ENCODE data around the gene PLP2.
"Not testable (repeated sequence)": the region's sequence is repeated elsewhere in the genome, so short reads cannot be mapped to it uniquely, and the experiment has no call there.

Gene PLP2

DNA sequence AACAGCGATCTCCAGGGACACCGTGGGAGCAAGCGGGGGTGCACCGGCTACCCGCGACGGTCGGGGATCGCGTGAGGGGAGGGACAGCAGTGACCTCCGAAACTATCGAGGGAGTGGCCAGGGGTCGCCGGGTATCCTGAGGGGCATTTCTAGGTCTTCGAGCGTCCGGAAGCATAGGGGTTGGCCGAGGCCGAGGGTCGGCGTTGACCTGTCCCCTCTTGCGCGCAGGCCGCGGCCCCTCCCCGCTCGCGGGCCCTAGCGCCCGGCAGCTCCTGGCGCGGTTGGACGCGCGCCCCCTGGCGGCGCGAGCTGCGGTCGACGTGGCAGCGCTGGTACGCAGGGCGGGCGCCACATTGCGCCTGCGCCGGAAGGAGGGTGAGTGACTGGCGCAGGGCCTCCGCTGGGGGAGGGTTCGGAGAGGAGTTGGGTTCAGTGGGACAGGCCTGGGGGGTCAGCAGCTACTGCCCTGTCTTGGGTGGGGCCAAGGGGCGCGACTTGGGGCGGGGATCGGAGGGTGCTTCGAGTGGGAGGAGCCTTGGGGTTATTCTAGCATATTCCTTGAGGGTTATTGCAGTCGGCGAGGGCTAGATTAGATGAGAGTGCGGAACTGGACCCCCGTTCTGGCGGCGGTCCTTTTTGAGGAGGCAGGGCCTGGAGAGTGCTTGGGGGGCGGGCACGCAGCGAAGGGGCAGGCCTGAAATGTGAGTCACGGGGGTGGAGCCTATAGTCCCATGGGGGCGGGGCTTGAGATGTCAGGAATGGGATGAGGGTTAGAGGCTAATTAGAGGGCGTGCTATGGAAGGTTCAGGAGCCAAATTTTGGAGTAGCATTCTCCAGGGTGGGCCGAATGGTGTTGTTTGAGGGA lies 7.9 kb upstream of the PLP2 start:
- DNase-seq (ENCODE audit: low read depth): no peak

DNA sequence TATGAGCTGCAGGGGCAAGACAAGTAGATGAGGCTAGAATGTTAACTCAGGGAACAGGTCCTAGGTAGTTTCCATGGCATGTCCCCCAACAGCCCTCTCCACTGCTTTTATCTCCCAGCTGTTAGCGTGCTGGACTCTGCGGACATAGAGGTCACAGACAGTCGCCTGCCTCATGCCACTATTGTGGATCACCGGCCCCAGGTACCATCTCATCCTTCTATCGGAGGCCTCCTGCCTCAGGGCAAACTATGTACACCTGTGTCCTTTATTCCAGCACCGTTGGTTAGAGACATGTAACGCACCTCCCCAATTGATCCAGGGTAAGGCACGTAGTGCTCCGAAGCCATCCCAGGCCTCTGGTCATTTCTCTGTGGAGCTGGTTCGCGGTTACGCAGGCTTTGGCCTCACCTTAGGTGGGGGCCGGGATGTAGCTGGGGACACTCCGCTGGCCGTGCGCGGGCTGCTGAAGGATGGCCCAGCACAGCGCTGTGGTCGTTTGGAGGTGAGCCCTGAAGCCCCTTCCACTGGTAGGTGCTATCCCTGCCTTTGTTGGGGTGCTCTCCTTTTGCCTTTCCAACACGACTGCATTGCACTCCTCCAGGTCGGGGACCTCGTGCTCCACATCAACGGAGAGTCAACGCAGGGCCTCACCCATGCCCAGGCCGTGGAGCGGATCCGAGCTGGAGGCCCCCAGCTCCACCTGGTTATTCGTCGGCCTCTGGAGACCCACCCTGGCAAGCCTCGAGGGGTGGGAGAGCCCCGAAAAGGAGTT lies 6.9 kb upstream of the PLP2 start:
- no peak for DNase-seq (ENCODE audit: low read depth)

DNA sequence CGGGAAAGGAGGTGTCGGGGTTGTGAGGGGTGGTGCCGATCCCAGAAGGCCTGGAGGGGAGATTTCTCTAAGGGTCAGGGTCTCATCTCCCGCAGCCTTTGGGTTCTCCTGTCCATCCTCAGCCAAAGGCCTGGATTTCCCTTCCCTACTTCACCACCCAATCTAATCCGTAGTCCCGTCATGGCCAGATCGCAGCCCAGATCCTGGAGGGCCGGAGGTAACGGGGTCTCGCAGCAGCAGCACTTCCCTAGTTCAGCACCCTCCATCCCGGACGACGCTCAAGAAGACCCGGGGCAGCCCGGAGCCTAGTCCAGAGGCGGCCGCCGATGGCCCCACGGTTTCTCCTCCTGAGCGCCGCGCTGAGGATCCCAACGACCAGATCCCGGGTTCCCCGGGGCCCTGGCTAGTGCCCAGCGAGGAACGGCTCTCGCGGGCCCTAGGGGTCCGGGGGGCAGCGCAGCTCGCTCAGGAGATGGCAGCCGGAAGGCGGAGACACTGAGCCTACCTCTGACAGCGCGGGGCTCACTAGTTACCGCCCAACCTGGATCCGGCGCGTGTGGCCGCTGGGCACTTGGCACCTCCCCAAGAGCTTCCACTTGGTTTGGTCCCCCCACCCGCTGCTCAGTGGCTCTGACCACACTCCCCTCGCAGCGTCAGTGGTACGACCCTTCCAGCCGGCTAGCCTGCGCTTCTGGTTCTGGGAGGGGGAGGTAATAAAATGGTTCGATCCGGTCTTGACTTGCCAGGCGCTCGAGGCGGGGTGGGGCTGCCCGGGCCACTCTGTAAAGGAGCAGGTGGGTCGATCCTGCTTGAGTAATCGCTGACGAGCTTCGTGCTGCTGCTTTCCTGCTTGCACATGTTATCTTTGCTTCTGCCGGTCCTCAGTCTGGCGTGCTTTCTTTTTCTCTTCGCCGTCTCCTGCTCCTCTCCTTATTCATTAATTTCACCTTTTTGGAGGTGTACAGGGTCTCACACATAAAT lies 5.5 kb upstream of the PLP2 start:
- DNase-seq (ENCODE audit: low read depth): no peak

DNA sequence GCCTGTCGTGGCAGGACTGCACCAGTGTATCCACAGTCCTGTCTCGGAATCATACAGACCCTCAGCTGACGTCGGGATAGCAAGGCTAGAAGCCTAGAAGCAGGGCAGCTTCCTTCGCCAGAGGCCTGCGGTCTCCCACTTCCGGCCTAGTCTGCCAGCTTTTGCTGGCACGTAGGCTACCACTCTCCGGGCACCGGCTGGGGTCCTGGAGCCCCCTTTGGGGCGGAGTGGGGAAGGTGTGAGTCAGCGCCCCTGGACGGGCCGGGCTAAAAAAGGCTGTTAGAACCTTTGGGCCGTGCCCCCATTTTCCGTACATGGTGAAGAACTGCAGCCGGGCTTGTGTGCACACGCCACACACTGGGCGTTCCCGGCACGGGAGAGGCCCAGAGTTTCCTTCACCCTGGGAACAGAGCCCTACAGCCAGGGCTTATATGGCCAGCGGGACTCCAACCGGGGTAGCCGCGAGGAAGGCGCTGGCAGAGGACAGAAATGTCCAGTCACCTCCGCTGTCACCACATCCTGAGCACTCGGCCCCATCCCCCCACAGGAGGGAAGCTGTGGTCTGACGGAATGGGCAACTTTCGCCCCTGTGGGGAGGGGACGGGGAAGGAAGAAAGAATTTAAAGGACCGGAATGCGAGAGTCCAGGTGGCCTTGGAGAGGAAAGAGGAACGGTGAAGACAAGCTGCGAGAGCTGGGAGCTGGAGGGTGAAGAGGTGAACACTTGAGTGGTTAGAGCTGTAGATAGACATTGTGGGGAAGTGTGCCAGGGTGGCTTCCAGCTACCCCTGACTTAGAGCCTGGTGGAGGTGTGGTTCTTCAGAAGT lies 4.6 kb upstream of the PLP2 start:
- DNase-seq (ENCODE audit: low read depth): no peak

DNA sequence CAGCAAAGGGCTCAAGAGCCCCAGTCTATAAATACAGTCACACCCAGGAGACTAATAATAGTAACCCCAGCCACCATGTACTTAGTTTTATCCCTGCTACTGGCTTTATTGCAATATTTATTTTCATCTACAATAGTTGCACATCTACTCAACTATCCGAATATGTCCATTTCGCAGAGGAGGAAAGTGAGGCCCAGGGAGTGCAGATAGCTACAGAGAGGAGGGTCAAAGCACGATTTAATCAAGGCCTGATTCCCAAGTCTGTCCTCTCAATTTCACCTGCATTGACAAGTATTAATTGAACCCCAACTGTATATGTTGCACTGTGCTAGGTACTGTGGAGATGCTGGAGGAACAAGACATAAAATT lies 4.0 kb upstream of the PLP2 start:
- no peak for DNase-seq (ENCODE audit: low read depth)

DNA sequence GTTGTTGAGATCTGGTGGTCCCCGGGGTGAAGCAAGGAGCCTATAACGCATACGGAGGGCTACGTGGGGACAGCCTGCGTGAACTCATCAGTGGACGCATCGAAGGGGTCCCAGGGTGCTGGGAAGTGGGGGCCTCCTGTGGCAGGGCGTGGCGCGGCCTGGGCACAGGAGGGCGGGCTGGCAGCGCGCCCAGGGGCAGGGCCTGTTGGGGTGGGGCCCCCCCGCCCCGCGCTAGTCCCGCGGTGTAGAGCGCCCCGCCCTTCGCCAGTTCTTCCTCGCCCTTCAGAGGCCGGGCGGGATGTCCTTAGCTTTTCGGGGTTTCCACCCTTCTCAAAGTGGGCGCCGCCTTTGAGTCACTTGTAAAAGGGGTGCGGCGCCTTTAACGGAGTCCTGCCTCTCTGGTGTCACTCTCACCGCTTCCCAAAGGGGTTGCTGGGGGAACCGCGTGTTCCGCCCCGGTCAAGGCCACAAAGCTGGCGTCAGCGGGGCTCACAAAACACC lies 632 bp downstream of the PLP2 start:
- DNase-seq (ENCODE audit: low read depth): no peak

DNA sequence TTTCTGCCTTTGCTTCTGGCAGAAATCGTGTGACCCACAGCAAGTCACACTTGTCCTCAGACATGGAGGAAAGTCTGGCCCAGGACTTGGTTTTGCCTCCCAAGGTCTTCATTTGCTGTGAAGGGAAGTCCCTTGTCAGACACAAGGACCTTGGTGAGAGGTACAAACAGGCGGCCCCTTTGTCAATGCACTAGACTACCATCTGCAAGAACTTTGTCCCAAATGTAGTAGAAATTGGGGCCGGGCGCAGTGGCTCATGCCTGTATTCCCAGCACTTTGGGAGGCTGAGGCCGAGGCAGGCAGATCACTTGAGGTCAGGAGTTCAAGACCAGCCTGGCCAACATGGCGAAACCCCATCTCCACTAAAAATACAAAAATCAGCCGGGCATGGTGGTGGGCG lies 1.8 kb downstream of the PLP2 start:
- DNase-seq (ENCODE audit: low read depth): not testable (repeated sequence)

DNA sequence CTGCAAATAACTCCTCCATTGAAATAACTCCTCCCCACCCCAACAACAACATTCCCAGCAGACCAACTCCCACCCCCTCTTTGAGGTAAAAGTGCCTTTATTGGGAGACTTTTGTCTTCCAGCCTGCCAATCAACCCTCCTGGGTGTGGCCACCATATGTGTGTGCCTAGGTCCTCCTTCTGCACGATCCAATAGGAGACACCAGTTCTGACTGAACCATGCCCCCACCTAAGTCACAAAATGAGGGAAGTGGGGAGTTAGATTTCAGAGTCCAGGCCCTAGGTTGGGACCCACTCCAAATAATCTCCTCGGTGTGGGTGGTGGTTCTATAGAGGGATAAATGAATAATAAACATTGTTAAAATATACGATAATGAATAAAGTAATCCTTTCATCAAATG lies 3.0 kb downstream of the PLP2 start:
- no peak for DNase-seq (ENCODE audit: low read depth)

DNA sequence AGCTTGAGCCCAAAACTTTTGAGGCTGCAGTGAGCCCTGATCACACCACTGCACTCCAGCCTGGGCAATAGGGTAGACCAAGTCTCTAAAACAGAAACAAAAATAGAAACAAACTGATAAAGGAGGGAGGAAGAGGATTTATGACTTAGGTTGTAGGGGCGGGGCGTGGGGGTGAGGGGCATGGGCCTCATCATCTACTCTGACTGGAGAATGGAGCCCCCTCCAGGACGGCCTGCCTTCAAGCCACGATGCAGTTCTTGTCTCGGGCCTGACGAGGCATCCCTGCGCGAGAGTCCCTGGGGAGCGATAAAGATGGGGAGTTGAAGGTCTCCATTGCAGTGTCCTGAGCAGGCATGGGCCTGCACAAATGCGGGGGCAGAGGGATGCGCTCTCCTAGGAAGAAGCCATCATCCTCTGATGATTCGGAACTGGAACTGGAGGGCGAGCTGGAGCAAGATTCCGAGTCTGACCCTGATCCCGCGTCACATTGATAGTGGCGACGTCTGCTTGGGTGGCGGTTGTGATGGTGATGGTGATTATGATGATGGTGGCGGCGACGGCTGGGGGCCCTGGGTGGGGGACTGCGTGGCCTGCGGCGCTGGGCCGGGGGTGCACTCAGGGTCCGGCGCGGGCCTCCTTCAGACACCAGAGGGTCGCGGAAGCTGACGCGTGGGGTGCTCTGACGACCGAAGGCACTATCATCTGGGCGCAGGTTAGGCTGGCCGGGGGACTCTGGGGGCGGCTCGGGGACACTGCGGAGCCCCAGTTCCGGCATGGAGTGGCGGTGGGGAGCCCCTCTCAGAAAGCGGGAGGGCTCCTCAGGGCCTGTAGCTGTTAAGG lies 4.0 kb downstream of the PLP2 start:
- no peak for DNase-seq (ENCODE audit: low read depth)

DNA sequence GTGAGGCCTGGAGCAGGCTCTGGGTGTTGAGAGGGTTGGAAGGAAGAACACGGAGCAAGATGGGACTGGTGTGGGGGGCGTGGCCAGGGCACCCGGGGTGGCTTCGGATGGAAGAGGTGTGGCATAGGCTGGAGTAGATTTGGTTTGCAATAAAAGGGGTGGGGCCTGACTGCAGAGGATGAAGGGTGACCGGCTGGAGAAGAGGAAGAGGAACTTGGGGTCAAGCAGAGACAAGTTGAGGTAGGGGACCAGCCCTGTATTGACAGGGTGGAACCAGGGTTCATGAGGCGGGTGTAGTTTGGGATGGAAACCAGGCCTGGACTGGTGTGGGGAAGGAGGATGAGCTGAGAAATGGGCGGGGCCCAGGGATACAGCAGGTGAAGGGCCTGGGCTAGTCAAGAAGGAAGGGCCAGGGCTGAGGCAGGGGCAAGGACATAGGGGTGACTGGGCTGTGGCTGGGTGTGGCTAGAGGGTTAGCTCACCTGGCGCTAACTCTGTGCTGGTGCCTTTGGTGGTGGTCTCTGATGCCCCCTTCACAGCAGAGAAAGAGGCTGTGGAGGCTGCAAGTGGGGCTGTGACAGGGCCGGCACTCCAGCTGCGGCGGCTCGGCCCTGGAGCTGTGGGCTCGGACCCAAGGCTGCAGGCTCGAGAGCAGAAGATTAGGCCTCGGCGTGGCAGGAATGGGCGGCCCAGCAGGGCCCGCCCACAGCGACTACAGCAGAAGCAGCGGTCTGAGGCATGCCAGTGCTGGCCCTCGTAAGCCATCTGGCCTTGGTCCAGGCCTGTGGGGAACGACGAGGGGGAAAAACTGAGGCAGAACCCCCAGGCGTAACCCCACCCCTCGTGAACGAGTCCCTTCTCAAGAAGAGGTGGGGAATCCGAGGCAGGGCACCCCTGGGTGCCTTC lies 5.0 kb downstream of the PLP2 start:
- DNase-seq (ENCODE audit: low read depth): no peak

DNA sequence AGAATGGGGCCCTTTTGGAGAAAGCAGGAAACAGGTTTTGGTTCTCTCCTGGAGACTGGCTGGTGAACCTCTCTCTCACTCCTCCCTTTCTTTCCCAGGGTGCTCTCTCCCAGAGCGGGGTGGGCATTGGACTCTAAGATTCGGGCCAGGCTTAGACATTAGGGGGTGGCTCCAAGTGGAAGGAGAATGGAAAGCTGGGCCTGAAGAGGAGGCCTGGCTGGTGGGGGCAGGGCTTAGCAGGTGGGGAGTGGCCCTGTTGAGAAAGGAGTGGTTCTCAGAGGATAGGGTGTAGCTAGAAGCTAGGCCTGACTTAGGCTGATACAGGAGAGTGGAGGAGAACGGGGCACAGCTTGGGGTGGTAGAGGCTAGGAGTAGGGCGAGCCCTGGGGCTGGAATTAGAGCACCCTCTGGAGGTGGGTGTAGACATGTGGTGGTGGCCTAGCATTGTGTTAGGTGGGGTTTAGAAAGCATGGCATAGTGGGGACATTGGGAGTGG lies 5.7 kb downstream of the PLP2 start:
- DNase-seq (ENCODE audit: low read depth): no peak

DNA sequence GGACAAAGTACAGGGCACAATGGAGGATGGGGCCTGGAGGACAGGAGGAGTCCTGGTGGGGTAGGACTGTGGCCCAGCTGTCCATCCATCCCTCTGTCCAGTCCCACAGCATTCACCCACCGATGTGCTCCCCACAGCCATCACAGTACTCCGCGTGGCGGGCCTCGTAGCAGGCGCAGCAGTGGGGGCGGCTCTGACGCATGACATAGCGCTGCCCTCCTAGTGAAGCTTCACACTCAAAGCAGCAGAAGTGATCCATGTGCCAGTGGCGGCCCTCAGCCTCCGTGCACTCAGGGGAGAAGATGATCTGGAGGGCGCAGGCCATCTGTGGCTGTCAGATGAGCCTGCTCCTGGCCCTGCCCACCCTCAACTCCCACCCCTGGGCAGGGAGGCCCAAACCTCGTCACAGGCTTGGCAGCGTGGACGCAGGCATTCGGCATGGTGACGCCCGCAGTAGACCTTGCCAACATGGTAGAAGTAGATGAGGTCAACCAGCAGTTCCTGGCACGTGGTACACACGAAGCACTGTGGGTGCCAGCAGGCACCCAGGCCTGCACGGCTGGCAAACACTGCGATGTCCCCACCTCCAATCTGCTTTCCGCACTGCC lies 6.3 kb downstream of the PLP2 start:
- no peak for DNase-seq (ENCODE audit: low read depth)

DNA sequence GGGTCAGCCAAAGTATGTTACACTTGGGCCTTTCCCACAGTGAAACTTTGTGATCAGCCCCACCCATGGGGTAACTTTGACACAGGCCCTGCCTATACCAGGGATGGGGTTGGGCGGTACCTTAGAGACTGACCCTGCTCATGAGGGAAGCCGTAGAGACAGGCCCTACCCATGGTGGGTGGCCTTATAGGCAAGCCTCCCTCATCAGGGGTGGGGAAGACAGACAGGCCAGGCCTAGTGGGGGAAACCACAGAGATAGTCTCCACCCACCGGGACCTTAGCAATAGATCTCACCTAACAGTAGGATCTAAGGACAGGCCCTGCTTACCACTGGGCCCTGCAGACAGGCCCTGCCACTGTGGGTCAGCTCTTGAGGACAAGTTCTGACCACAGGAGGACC lies 6.8 kb downstream of the PLP2 start:
- no peak for DNase-seq (ENCODE audit: low read depth)

DNA sequence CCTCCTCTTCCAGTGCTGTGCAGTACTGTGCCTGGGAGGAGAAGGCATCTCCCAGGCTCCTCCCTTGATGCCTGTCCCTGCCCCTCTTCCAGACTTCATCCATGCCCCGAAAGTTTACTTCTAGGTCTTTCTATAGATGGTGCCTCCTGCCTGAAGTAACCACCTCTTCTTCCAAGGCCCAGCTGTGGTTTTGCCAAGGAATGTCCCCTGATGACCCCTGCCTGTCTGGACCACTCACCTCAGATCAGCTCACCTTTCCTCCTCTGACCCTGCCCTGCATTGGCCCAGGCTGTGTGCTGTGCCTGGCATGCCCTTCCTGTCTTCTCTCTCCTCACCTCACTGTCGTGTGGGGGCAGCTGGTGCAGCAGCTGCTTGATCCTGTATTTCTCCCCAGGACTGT lies 7.7 kb downstream of the PLP2 start:
- DNase-seq (ENCODE audit: low read depth): no peak

DNA sequence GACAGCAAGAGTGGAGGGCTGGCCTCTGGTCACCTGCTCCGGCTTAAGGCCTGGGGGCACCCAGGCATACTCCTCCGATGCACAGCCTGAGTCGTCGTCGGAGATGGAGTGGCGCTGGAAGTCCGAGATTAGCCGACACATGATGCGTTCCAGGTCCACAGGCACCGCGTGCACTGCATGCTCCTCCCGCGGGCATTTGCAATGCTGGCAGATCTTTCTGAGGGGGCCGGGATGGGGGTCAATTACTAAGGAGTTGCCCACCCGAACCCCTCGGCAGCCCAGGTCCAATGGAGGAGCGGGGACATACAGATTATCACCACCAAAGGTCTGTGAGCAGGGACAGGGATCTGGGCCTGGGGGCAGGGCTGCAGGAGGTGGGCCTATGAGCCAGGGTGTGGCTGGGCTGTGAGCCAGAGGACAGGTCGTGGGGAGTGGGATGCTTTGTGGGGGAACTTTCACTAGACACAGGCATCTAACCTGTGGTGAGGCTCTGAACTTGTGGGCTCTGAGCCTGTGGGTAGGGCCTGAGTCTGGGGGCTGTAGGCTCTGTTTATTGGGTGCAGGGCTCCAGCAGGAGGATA lies 12.1 kb downstream of the PLP2 start:
- no peak for DNase-seq (ENCODE audit: low read depth)

DNA sequence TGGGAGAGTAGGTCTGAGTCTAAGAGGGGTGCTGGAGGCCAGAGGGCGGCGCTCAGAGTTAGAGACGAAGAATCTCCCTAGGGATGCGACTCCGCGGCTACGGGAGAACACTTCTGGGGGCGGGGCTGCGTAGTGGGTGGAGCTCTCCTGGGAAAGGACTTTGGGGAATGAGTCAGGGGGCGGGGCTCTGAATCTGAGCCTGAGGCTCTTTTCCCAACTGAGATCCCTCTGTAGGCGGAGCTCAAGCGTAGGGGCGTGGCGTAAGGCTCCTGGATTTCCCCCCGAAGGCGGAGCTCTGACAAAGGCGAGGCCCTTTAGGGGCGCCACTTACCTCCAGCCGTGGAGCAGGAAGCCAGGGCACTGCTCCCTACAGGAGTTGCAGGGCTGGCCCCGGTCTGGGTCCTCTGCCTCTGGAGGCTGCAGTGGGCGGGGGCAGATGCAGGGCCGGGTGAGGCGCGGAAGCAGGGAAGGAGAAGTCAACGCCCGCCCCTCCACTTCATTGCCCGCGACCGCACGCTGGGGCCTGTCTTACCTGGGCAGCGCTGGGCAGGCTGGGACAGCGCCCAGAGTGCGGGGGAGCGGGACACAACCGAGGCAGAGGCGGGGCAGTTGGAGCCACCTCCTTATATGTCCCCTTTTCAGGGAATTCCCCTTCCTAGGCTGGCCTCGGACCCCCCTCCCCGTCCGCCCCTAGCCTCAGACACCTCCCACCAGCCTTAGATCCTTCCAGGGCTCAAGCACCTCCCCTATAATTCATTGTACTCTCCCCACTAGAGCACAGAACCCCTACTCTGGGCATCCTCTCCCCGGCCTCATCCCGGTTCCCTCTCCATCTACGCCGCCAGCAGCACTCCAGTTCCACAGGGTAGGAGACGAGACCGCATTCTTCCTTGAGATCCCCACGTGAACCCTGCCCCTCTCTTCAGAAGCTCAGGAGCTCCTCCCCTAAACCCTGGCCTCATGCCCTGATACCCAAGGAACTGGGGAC lies 12.9 kb downstream of the PLP2 start:
- peak; percentile 43 for DNase-seq (ENCODE audit: low read depth)
